NCI-H510A treated with DMSO at 0.1 percent for 48 hours (cell line): ENCODE results near the gene CETP.
"Not testable (repeated sequence)": the region's sequence is repeated elsewhere in the genome, so short reads cannot be mapped to it uniquely, and the experiment has no call there.

Experiments
- DNase-seq: peaks from one replicate; lab custom pipeline; 2025; lab: John Stamatoyannopoulos, UW

CETP gene

GRCh38 chr16:56981729-56982271 is 20.1 kb downstream of the CETP start:
- no peak for DNase-seq

- DNase-seq: no peak
These were observed 20.9 kb downstream of the CETP start for GRCh38 chr16:56982695-56983094.

- DNase-seq: no peak
These were observed 21.5 kb downstream of the CETP start for GRCh38 chr16:56983211-56983751.

GRCh38 chr16:56984639-56985038 is 22.9 kb downstream of the CETP start:
- no peak for DNase-seq

GRCh38 chr16:56985288-56985961 is 23.7 kb downstream of the CETP start:
- DNase-seq: no peak

GRCh38 chr16:56985962-56986360 is 24.2 kb downstream of the CETP start:
- DNase-seq: no peak

GRCh38 chr16:56986361-56986760 is 24.6 kb downstream of the CETP start:
- no peak for DNase-seq

GRCh38 chr16:56986908-56987307 is 25.2 kb downstream of the CETP start:
- DNase-seq: not testable (repeated sequence)

- no peak for DNase-seq
These were observed 25.9 kb downstream of the CETP start for GRCh38 chr16:56987692-56988091.

GRCh38 chr16:56988161-56988947 is 26.6 kb downstream of the CETP start:
- DNase-seq: no peak

- DNase-seq: peak; percentile 29
These were observed 27.5 kb downstream of the CETP start, which contains the start of gene NLRC5 for GRCh38 chr16:56988948-56989945. Gene NLRC5 (plus strand): TSS chr16:56989557. CDS start chr16:57020713, 31,156 bp downstream.

GRCh38 chr16:56989988-56990387 is 28.2 kb downstream of the CETP start:
- no peak for DNase-seq

- DNase-seq: no peak
These were observed 28.9 kb downstream of the CETP start for GRCh38 chr16:56990407-56991286.

GRCh38 chr16:56992431-56992830 is 30.7 kb downstream of the CETP start:
- DNase-seq: not testable (repeated sequence)

- DNase-seq: no peak
These were observed 31.5 kb downstream of the CETP start for GRCh38 chr16:56993204-56993603.

- DNase-seq: no peak
These were observed 32.6 kb downstream of the CETP start for GRCh38 chr16:56994311-56994710.

GRCh38 chr16:56995136-56995805 is 33.5 kb downstream of the CETP start:
- no peak for DNase-seq

- no peak for DNase-seq
These were observed 35.5 kb downstream of the CETP start for GRCh38 chr16:56997264-56997663.

GRCh38 chr16:56997931-56998330 is 36.2 kb downstream of the CETP start:
- DNase-seq: no peak

GRCh38 chr16:56998352-56998751 is 36.6 kb downstream of the CETP start:
- DNase-seq: no peak
